Measurements from ENCODE around the gene SRSF4.
"Not testable (repeated sequence)": the region's sequence is repeated elsewhere in the genome, so short reads cannot be mapped to it uniquely, and the experiment has no call there.

SRSF4 gene

GRCh38 chr1:29124366-29125236, 57.1 kb downstream of the SRSF4 start:
- peak; percentile 96 for DNase-seq (ENCODE audit: low spot score)

- peak; percentile 65 for DNase-seq (ENCODE audit: low spot score)
Measured at GRCh38 chr1:29123887-29124365, 57.8 kb downstream of the SRSF4 start, which contains the start of gene TMEM200B. TMEM200B (minus strand) TSS chr1:29123903; CDS start chr1:29121828, 2,075 bp downstream.

GRCh38 chr1:29123053-29123886, 58.4 kb downstream of the SRSF4 start:
- DNase-seq (ENCODE audit: low spot score): peak; percentile 47

- DNase-seq (ENCODE audit: low spot score): peak; percentile 93
Measured at GRCh38 chr1:29122682-29123052, 59.0 kb downstream of the SRSF4 start.

GRCh38 chr1:29121936-29122681, 59.6 kb downstream of the SRSF4 start:
- peak; percentile 63 for DNase-seq (ENCODE audit: low spot score)

- peak; percentile 29 for DNase-seq (ENCODE audit: low spot score)
Measured at GRCh38 chr1:29121516-29121935, 60.2 kb downstream of the SRSF4 start.

- peak; percentile 62 for DNase-seq (ENCODE audit: low spot score)
Measured at GRCh38 chr1:29120947-29121485, 60.7 kb downstream of the SRSF4 start.

GRCh38 chr1:29120367-29120766, 61.3 kb downstream of the SRSF4 start:
- DNase-seq (ENCODE audit: low spot score): no peak

- no peak for DNase-seq (ENCODE audit: low spot score)
Measured at GRCh38 chr1:29119121-29119929, 62.4 kb downstream of the SRSF4 start.

GRCh38 chr1:29117381-29117780, 64.3 kb downstream of the SRSF4 start:
- no peak for DNase-seq (ENCODE audit: low spot score)

- no peak for DNase-seq (ENCODE audit: low spot score)
Measured at GRCh38 chr1:29114654-29115053, 67.0 kb downstream of the SRSF4 start.

GRCh38 chr1:29113413-29114117, 68.1 kb downstream of the SRSF4 start:
- DNase-seq (ENCODE audit: low spot score): no peak

GRCh38 chr1:29112705-29113412, 68.8 kb downstream of the SRSF4 start:
- DNase-seq (ENCODE audit: low spot score): no peak

- DNase-seq (ENCODE audit: low spot score): not testable (repeated sequence)
Measured at GRCh38 chr1:29108041-29108440, 73.7 kb downstream of the SRSF4 start.

GRCh38 chr1:29105822-29106221, 75.9 kb downstream of the SRSF4 start:
- no peak for DNase-seq (ENCODE audit: low spot score)

GRCh38 chr1:29100487-29100886, 81.2 kb downstream of the SRSF4 start:
- no peak for DNase-seq (ENCODE audit: low spot score)

GRCh38 chr1:29099286-29099685, 82.4 kb downstream of the SRSF4 start:
- DNase-seq (ENCODE audit: low spot score): no peak
